ENCODE measurements around the gene TGFBRAP1.

Gene TGFBRAP1

GRCh38 chr2:105317937-105318336, 11.6 kb downstream of the TGFBRAP1 start:
- POLR2A ChIA-PET (ENCODE audit: low non-redundant PET): no interaction called here

GRCh38 chr2:105315314-105315713, 14.2 kb downstream of the TGFBRAP1 start:
- no peak for TF ChIP-seq CTCF (conservative IDR thresholded peaks at IDR 0.05; ENCODE audit: low read depth)
- no peak overlapping the region for H3K27ac ChIP-seq
- ChIA-PET POLR2A (ENCODE audit: low non-redundant PET) (no interaction called here), CTCF (interaction anchor here (0.5 kb wide), 1 partner anchor 1002 kb away, joined by 3 read pairs; no protein-coding TSS in a partner anchor)
- DNase-seq (ENCODE audit: low spot score): no peak

More at GRCh38 chr2:105317937-105318336, 11.6 kb downstream of the TGFBRAP1 start:
- peak; percentile 30 for DNase-seq (ENCODE audit: low spot score)
- CTCF ChIA-PET: interaction anchor here (0.7 kb wide), 1 partner anchor 10 kb away, joined by 4 read pairs; no protein-coding TSS in a partner anchor
- no peak overlapping the region for H3K27ac ChIP-seq
- no peak for TF ChIP-seq CTCF (conservative IDR thresholded peaks at IDR 0.05; ENCODE audit: low read depth)

GRCh38 chr2:105313877-105314276, 15.7 kb downstream of the TGFBRAP1 start:
- CTCF ChIA-PET: no interaction called here
- no peak overlapping the region for H3K27ac ChIP-seq
- TF ChIP-seq CTCF (conservative IDR thresholded peaks at IDR 0.05; ENCODE audit: low read depth): no peak
- DNase-seq (ENCODE audit: low spot score): no peak
- POLR2A ChIA-PET (ENCODE audit: low non-redundant PET): no interaction called here

- POLR2A ChIA-PET (ENCODE audit: low non-redundant PET): no interaction called here
- TF ChIP-seq CTCF (conservative IDR thresholded peaks at IDR 0.05; ENCODE audit: low read depth): no peak
- no peak overlapping the region; the same call in 1 of the 2 replicates for H3K27ac ChIP-seq
- CTCF ChIA-PET: interaction anchor here (0.6 kb wide), 1 partner anchor 10 kb away, joined by 4 read pairs; no protein-coding TSS in a partner anchor
- no peak for DNase-seq (ENCODE audit: low spot score)
These were observed 20.4 kb downstream of the TGFBRAP1 start for GRCh38 chr2:105309147-105309545.

GRCh38 chr2:105308382-105309146, 21.0 kb downstream of the TGFBRAP1 start:
- CTCF ChIA-PET: interaction anchor here (0.6 kb wide), 2 partner anchors 9 to 10 kb away, joined by 4 read pairs; no protein-coding TSS in a partner anchor
- no peak overlapping the region; the same call in 1 of the 2 replicates for H3K27ac ChIP-seq
- TF ChIP-seq CTCF (conservative IDR thresholded peaks at IDR 0.05; ENCODE audit: low read depth): no peak
- POLR2A ChIA-PET (ENCODE audit: low non-redundant PET): no interaction called here
- DNase-seq (ENCODE audit: low spot score): no peak

GRCh38 chr2:105307962-105308361, 21.6 kb downstream of the TGFBRAP1 start:
- CTCF ChIA-PET: interaction anchor here (0.6 kb wide), 1 partner anchor 10 kb away, joined by 4 read pairs; no protein-coding TSS in a partner anchor
- H3K27ac ChIP-seq: no peak overlapping the region
- POLR2A ChIA-PET (ENCODE audit: low non-redundant PET): no interaction called here
- no peak for TF ChIP-seq CTCF (conservative IDR thresholded peaks at IDR 0.05; ENCODE audit: low read depth)
- DNase-seq (ENCODE audit: low spot score): no peak

Data from RWPE1 (cell line).